ENCODE data around the gene SLC12A7.

DNA sequence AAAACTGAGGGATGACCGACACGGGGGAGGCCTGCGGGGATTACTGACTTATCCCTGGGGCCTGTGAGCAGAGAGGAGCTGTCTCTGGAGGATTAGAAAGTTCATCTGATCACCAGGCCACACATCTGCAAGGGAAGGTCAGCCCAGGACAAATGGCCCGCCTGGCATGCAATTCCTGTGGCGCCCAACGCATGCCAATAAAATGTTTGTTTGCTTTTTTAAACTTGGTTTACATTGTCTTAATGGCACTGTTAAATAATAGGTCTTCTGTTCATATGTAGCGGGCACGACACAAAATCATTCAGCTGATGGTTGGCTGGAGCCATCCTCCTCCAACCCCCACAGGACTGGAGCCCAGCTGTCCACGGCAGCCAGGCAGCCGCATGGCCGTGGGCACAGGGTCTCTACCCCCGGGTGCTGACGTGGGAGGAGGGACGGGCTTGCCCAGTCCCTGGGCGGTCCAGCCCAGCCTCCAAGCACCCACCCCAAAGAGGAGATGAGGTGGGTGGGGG is 41.0 kb upstream of the SLC12A7 start:
- TF ChIP-seq, protein P1, sequence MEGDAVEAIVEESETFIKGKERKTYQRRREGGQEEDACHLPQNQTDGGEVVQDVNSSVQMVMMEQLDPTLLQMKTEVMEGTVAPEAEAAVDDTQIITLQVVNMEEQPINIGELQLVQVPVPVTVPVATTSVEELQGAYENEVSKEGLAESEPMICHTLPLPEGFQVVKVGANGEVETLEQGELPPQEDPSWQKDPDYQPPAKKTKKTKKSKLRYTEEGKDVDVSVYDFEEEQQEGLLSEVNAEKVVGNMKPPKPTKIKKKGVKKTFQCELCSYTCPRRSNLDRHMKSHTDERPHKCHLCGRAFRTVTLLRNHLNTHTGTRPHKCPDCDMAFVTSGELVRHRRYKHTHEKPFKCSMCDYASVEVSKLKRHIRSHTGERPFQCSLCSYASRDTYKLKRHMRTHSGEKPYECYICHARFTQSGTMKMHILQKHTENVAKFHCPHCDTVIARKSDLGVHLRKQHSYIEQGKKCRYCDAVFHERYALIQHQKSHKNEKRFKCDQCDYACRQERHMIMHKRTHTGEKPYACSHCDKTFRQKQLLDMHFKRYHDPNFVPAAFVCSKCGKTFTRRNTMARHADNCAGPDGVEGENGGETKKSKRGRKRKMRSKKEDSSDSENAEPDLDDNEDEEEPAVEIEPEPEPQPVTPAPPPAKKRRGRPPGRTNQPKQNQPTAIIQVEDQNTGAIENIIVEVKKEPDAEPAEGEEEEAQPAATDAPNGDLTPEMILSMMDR (IDR thresholded peaks at IDR 0.05) = no peak
- TF ChIP-seq POLR2A (IDR thresholded peaks at IDR 0.05) = no peak

All from right lobe of liver (tissue), 4 donors.